Lung (tissue), 12 donors: ENCODE results near the gene IL17RD. TPM values are rescaled to one million over a fixed set of nuclear protein-coding genes. Genes with fewer than 3 reads are reported as not detected.
"Not testable (repeated sequence)": the region's sequence is repeated elsewhere in the genome, so short reads cannot be mapped to it uniquely, and the experiment has no call there.

Source experiments
- ATAC-seq: fragments of 200-7000 bp; cut with Tn5 transposase; one replicate; pipeline ENCODE4 v1.9.1; 2020; ENCODE audit warnings: moderate number of reproducible peaks; ENCODE audit not compliant: insufficient read depth, low FRiP score
- DNase-seq, 3 donors: peaks; one replicate each; pipeline ENCODE4 v3.0.0-alpha.2; 2013 to 2017
- H3K27ac ChIP-seq, 2 donors: one replicate each; pipeline ENCODE4 v1.5.1; 2013; ENCODE audit warnings: mild to moderate bottlenecking in 2 of 2, moderate library complexity in 2 of 2, control low read depth in 1 of 2, inconsistent platforms in 1 of 2, low read depth in 1 of 2, low read length in 1 of 2
- H3K27me3 ChIP-seq, 3 donors: one replicate each; pipeline ENCODE4 v1.5.1; 2013; ENCODE audit warnings: low read length in 2 of 3; ENCODE audit not compliant: control insufficient read depth in 3 of 3, insufficient read depth in 3 of 3
- H3K36me3 ChIP-seq, 4 donors: one replicate each; pipeline ENCODE4 v1.5.1; 2013; ENCODE audit warnings: low read length in 4 of 4, mild to moderate bottlenecking in 1 of 4, moderate library complexity in 1 of 4; ENCODE audit not compliant: control insufficient read depth in 4 of 4, insufficient read depth in 4 of 4
- H3K4me1 ChIP-seq, 5 donors: one replicate each; pipeline ENCODE4 v1.5.1; 2013; ENCODE audit warnings: low read length in 5 of 5, mild to moderate bottlenecking in 2 of 5, moderate library complexity in 1 of 5; ENCODE audit not compliant: control insufficient read depth in 5 of 5, insufficient read depth in 5 of 5
- H3K4me3 ChIP-seq: one replicate; pipeline ENCODE4 v1.5.1; 2013; ENCODE audit warnings: mild to moderate bottlenecking, control low read depth, moderate library complexity
- H3K9ac ChIP-seq, 2 donors: one replicate each; pipeline ENCODE4 v1.5.1; 2013; ENCODE audit warnings: low read length in 2 of 2, control low read depth in 1 of 2; ENCODE audit not compliant: insufficient read depth in 1 of 2
- H3K9me3 ChIP-seq, 4 donors: one replicate each; pipeline ENCODE4 v1.5.1; 2013; ENCODE audit warnings: low read length in 3 of 4, mild to moderate bottlenecking in 1 of 4, moderate library complexity in 1 of 4; ENCODE audit not compliant: control insufficient read depth in 4 of 4, insufficient read depth in 3 of 4
- CTCF ChIP-seq: IDR thresholded peaks from 2 replicates; pipeline ENCODE4 v1.5.1; 2012; ENCODE audit warnings: mild to moderate bottlenecking; ENCODE audit errors: control extremely low read depth, extremely low read depth
- WGBS, 2 donors: extraction: QIAGEN DNeasy Blood & Tissue Kit; methylation state at CpG; one replicate each; pipeline ENCODE4 v1.1.7; 2013; 5-methylcytosine and 5-hydroxymethylcytosine counted together
- polyA plus RNA-seq, 2 donors: library from polyadenylated mRNA; stranded (reverse); fragments of 200-250 nt; gene quantifications; one replicate each; pipeline ENCODE4 v1.2.1, GENCODE V29; 2013
- total RNA-seq, 2 donors: library from RNA; depleted of rRNA in 1 of 2; stranded (reverse); fragments of >200 nt in 1 of 2; gene quantifications; one replicate each; pipeline ENCODE4 v1.2.1, GENCODE V29; 2014 to 2021
- donor health status: control.
- donor health status: control.
- donor health status: Bipolar disorder and iron deficiency.
- donor health status: healthy.
- donor health status: DM: yes; HTN: yes; CAD: no.

The IL17RD gene
- total and polyA plus RNA-seq, 4 donors, result 0.22 to 4.8 (median 1.1) TPM

GRCh38 chr3:57087361-57088092, 77.6 kb downstream of the IL17RD start:
- H3K4me3 ChIP-seq, result no peak overlapping the region
- H3K4me1 ChIP-seq, result no peaks in the 10 kb centered on the region
- no peak overlapping the region for H3K9ac ChIP-seq
- no peaks in the 10 kb centered on the region for H3K9me3 ChIP-seq
- no peak for TF ChIP-seq CTCF
- WGBS, 2 donors, result 100% methylated on average over 1 of the region's 1 CpG
- H3K27me3 ChIP-seq, result no peaks in the 10 kb centered on the region
- H3K36me3 ChIP-seq, result no peaks in the 10 kb centered on the region
- ATAC-seq (no peak), DNase-seq (no peak)
- no peak overlapping the region for H3K27ac ChIP-seq

- Histone ChIP-seq H3K27ac (no peak overlapping the region), H3K27me3 (no peaks in the 10 kb centered on the region), H3K9ac (no peak overlapping the region), H3K4me3 (no peak overlapping the region), H3K9me3 (no peaks in the 10 kb centered on the region), H3K4me1 (no peaks in the 10 kb centered on the region), H3K36me3 (no peaks in the 10 kb centered on the region)
- TF ChIP-seq CTCF, result no peak
- no peak for ATAC-seq
- no peak for DNase-seq
Observed at GRCh38 chr3:57086201-57086600, 79.0 kb downstream of the IL17RD start.

GRCh38 chr3:57085211-57085610, 79.9 kb downstream of the IL17RD start:
- WGBS, 2 donors, result 91 to 96% methylated on average over 4 of the region's 4 CpGs
- DNase-seq (no peak), ATAC-seq (no peak)
- Histone ChIP-seq H3K4me3 (no peak overlapping the region), H3K36me3 (no peaks in the 10 kb centered on the region), H3K9me3 (no peaks in the 10 kb centered on the region), H3K9ac (no peak overlapping the region), H3K27ac (no peak overlapping the region), H3K4me1 (no peaks in the 10 kb centered on the region), H3K27me3 (no peaks in the 10 kb centered on the region)
- TF ChIP-seq CTCF, result no peak

GRCh38 chr3:57083266-57083995, 81.7 kb downstream of the IL17RD start:
- H3K27ac ChIP-seq, H3K36me3 ChIP-seq, DNase-seq, ATAC-seq, H3K27me3 ChIP-seq, H3K4me3 ChIP-seq, H3K4me1 ChIP-seq, H3K9me3 ChIP-seq, H3K9ac ChIP-seq: not testable (repeated sequence)
- WGBS, 2 donors, result 94 to 96% methylated on average over 16 of the region's 16 CpGs
